ENCODE measurements around the gene WWOX. TPM values are rescaled to one million over a fixed set of nuclear protein-coding genes. Genes with fewer than 3 reads are reported as not detected.

WWOX gene
- total and polyA plus RNA-seq, 2 of the 8 experiments (the other 6 are each of a cell fraction or from before 2014, with no cell fraction given), result 5.4 to 16.7 TPM

- ChIA-PET CTCF (ENCODE audit: partially characterized antibody) (interaction anchor here (0.9 to 1.4 kb wide), 5 partner anchors 9 to 136 kb away, joined by 3 to 5 read pairs (median 3); no protein-coding TSS in a partner anchor), POLR2A (ENCODE audit: partially characterized antibody) (no interaction called here)
- Histone ChIP-seq H3K4me1 (replicated peaks in 1 of 4; ENCODE audit: control insufficient read depth in 3 of 4, insufficient read depth in 4 of 4, low read length in 3 of 4) (peaks cover 0 to 10% (median 2%) of the 10 kb centered on the region in 4 experiments; a peak in 3 of 7 replicates), H3K27ac (ENCODE audit: low read depth, low read length) (no peak overlapping the region), H2BK12ac (ENCODE audit: low read depth, low read length) (no peak overlapping the region), H2BK15ac (ENCODE audit: low read length) (no peak overlapping the region), H2BK20ac (ENCODE audit: low read length) (no peak overlapping the region), H4K5ac (ENCODE audit: insufficient read length, low read depth, low read length) (no peak overlapping the region), H3K14ac (ENCODE audit: insufficient read length) (no peak overlapping the region), H3K18ac (ENCODE audit: extremely low read depth, low read length) (no peak overlapping the region), H3K9me3 (ENCODE audit: insufficient read depth in 2 of 2, low read depth in 1 of 2, low read length in 1 of 2) (no peaks in the 10 kb centered on the region), H3K4ac (replicated peaks; ENCODE audit: insufficient read length, low read depth, low read length) (no peak overlapping the region), H3K23me2 (ENCODE audit: low read depth, low read length) (no peaks in the 10 kb centered on the region), H3K27me3 (replicated peaks in 1 of 4; ENCODE audit: control insufficient read depth in 3 of 4, extremely low read depth in 1 of 4, insufficient read depth in 3 of 4, low read length in 3 of 4) (no peaks in the 10 kb centered on the region), H2BK5ac (ENCODE audit: low read depth, low read length) (no peak overlapping the region), H4K20me1 (replicated peaks in 1 of 2; ENCODE audit: control insufficient read depth in 1 of 2, insufficient read depth in 2 of 2, low read length in 2 of 2) (no peaks in the 10 kb centered on the region), H3K79me2 (ENCODE audit: control insufficient read depth in 1 of 2, insufficient read depth in 2 of 2, low read length in 2 of 2) (no peaks in the 10 kb centered on the region), H2AFZ (ENCODE audit: low read length) (no peak overlapping the region), H3K4me3 (ENCODE audit: extremely low read depth in 1 of 4, insufficient read depth in 2 of 4, low read depth in 3 of 4, low read length in 4 of 4) (no peak overlapping the region), H3K23ac (ENCODE audit: insufficient read length) (no peak overlapping the region), H3K79me1 (ENCODE audit: low read depth, low read length) (no peaks in the 10 kb centered on the region; the same call in 1 of the 2 replicates), H4K91ac (replicated peaks; ENCODE audit: insufficient read length, low read length) (no peak overlapping the region), H3K4me2 (ENCODE audit: insufficient read depth in 1 of 2, low read depth in 2 of 2, low read length in 2 of 2) (no peak overlapping the region), H4K8ac (ENCODE audit: extremely low read depth, insufficient read depth, low read length) (no peak overlapping the region), H3K9ac (replicated peaks in 1 of 4; ENCODE audit: extremely low read depth in 1 of 4, low read depth in 3 of 4, low read length in 3 of 4) (no peak overlapping the region), H2BK120ac (replicated peaks; ENCODE audit: low read depth, low read length) (no peak overlapping the region), H2AK5ac (ENCODE audit: low read depth, low read length) (no peak overlapping the region), H3K56ac (replicated peaks; ENCODE audit: insufficient read length, low read depth, low read length) (no peak overlapping the region), H3K36me3 (ENCODE audit: control insufficient read depth in 2 of 4, insufficient read depth in 4 of 4, low read length in 3 of 4) (no peaks in the 10 kb centered on the region)
- WGBS, 2 experiments (ENCODE audit: extremely low coverage in 1 of 2, insufficient coverage in 1 of 2, insufficient read length in 1 of 2, insufficient replicate concordance in 2 of 2, low coverage in 1 of 2, low lambda C conversion rate in 2 of 2, missing lambda C conversion rate in 1 of 2), result 89% methylated on average over 5 of the region's 5 CpGs; no CpG with 5 or more reads in 1 of the 2 experiments
- DNase-seq (ENCODE audit: low read depth in 1 of 2, low spot score in 2 of 2) (no peak), FAIRE-seq (no peak)
- no peak for TF ChIP-seq MAFK (IDR thresholded peaks at IDR 0.05; ENCODE audit: low read depth, low read length)
- no peak for TF ChIP-seq SP2 (IDR thresholded peaks at IDR 0.05; ENCODE audit: low read length)
- no peak for TF ChIP-seq CHD1 (IDR thresholded peaks at IDR 0.05; ENCODE audit: low read depth, low read length)
- TF ChIP-seq SIRT6 (IDR thresholded peaks at IDR 0.05; ENCODE audit: low read length), result no peak
- no peak for TF ChIP-seq TAF1 (IDR thresholded peaks at IDR 0.05; ENCODE audit: low read depth, low read length)
- TF ChIP-seq SUZ12 (IDR thresholded peaks at IDR 0.05; ENCODE audit: low read length), result no peak
- TF ChIP-seq MAX (IDR thresholded peaks at IDR 0.05), result no peak
- no peak for TF ChIP-seq KDM1A (IDR thresholded peaks at IDR 0.05; ENCODE audit: borderline replicate concordance, low read length)
Observed at GRCh38 chr16:78252757-78253156, 153.3 kb downstream of the WWOX start.

Data from H1 (cell line).